Measurements from ENCODE around the gene TTC23.

The TTC23 gene

GRCh38 chr15:99097441-99098410 is 151.7 kb downstream of the TTC23 start:
- Histone ChIP-seq H3K27ac (no peak overlapping the region), H3K4me3 (no peak overlapping the region)

- H3K27ac ChIP-seq, result no peak overlapping the region
- H3K4me3 ChIP-seq, result no peak overlapping the region
Measured at GRCh38 chr15:99096894-99097426, 152.4 kb downstream of the TTC23 start.

GRCh38 chr15:99096173-99096893 is 153.0 kb downstream of the TTC23 start:
- H3K27ac ChIP-seq, result no peak overlapping the region
- H3K4me3 ChIP-seq, result no peak overlapping the region

- H3K4me3 ChIP-seq, result no peak overlapping the region
- no peak overlapping the region for H3K27ac ChIP-seq
Measured at GRCh38 chr15:99095626-99096025, 153.8 kb downstream of the TTC23 start.

GRCh38 chr15:99092554-99093172 is 156.7 kb downstream of the TTC23 start:
- Histone ChIP-seq H3K4me3 (no peak overlapping the region), H3K27ac (no peak overlapping the region)

GRCh38 chr15:99090938-99091337 is 158.4 kb downstream of the TTC23 start:
- Histone ChIP-seq H3K4me3 (no peak overlapping the region), H3K27ac (peak overlapping the region in 1 of 21 experiments; percentile 12)

GRCh38 chr15:99090011-99090699 is 159.2 kb downstream of the TTC23 start:
- H3K4me3 ChIP-seq, result no peak overlapping the region
- peak overlapping the region in 1 of 21 experiments; percentile 12 for H3K27ac ChIP-seq

- H3K27ac ChIP-seq, result no peak overlapping the region
- no peak overlapping the region for H3K4me3 ChIP-seq
Measured at GRCh38 chr15:99087405-99087943, 161.9 kb downstream of the TTC23 start.

GRCh38 chr15:99086327-99086667 is 163.1 kb downstream of the TTC23 start:
- H3K27ac ChIP-seq, result no peak overlapping the region
- H3K4me3 ChIP-seq, result no peak overlapping the region
